ENCODE results near the gene TMEM179. TPM values are rescaled to one million over a fixed set of nuclear protein-coding genes. Genes with fewer than 3 reads are reported as not detected.

Gene TMEM179
- total RNA-seq, 4 donors from 2014 or later = not detected

GRCh38 chr14:104644091-104644635 is 39.6 kb upstream of the TMEM179 start:
- DNase-seq (ENCODE audit: low spot score in 2 of 2) = no peak
- 90 to 91% methylated on average over 12 of the region's 12 CpGs for WGBS, 2 donors
- H3K4me3 ChIP-seq (ENCODE audit: low read depth, poor library complexity, severe bottlenecking) = no peak overlapping the region
- TF ChIP-seq CTCF (IDR thresholded peaks at IDR 0.05) (no peak), POLR2A (IDR thresholded peaks at IDR 0.05) (no peak)
- intact Hi-C loops (cut with DNase I; ENCODE audit: low total_unique reads) = loop anchor here (10.0 kb wide), 1 partner anchor 559 kb away; the partner anchor contains the start of gene ASPG

- WGBS, 2 donors = 37 to 51% methylated on average over 8 of the region's 8 CpGs
- TF ChIP-seq POLR2A (IDR thresholded peaks at IDR 0.05) (no peak), CTCF (IDR thresholded peaks at IDR 0.05) (no peak)
- intact Hi-C loops (cut with DNase I; ENCODE audit: low total_unique reads) = loop anchor here (10.0 kb wide), 1 partner anchor 559 kb away; the partner anchor contains the start of gene ASPG
- no peak for DNase-seq (ENCODE audit: low spot score in 2 of 2)
- H3K4me3 ChIP-seq (ENCODE audit: low read depth, poor library complexity, severe bottlenecking) = no peak overlapping the region
Measured at GRCh38 chr14:104643306-104643705, 38.7 kb upstream of the TMEM179 start.

GRCh38 chr14:104642540-104642868 is 37.9 kb upstream of the TMEM179 start:
- no peak for DNase-seq (ENCODE audit: low spot score in 2 of 2)
- no peak overlapping the region for H3K4me3 ChIP-seq (ENCODE audit: low read depth, poor library complexity, severe bottlenecking)
- no peak for TF ChIP-seq POLR2A (IDR thresholded peaks at IDR 0.05)
- TF ChIP-seq CTCF (IDR thresholded peaks at IDR 0.05) = no peak
- intact Hi-C loops (cut with DNase I; ENCODE audit: low total_unique reads) = loop anchor here (10.0 kb wide), 1 partner anchor 558 kb away; the partner anchor contains the start of gene ASPG
- WGBS, 2 donors = 88 to 97% methylated on average over 9 of the region's 9 CpGs

- no peak for DNase-seq (ENCODE audit: low spot score in 2 of 2)
- H3K4me3 ChIP-seq (ENCODE audit: low read depth, poor library complexity, severe bottlenecking) = no peak overlapping the region
- TF ChIP-seq CTCF (IDR thresholded peaks at IDR 0.05) (no peak), POLR2A (IDR thresholded peaks at IDR 0.05) (no peak)
- intact Hi-C loops (cut with DNase I; ENCODE audit: low total_unique reads) = loop anchor here (10.0 kb wide), 1 partner anchor 557 kb away; the partner anchor contains the start of gene ASPG
- 79 to 89% methylated on average over 18 to 23 of the region's 23 CpGs for WGBS, 2 donors
Measured at GRCh38 chr14:104641753-104642539, 37.4 kb upstream of the TMEM179 start.

GRCh38 chr14:104640681-104641080 is 36.1 kb upstream of the TMEM179 start:
- no peak for DNase-seq (ENCODE audit: low spot score in 2 of 2)
- no peak overlapping the region for H3K4me3 ChIP-seq (ENCODE audit: low read depth, poor library complexity, severe bottlenecking)
- intact Hi-C loops (cut with DNase I; ENCODE audit: low total_unique reads) = loop anchor here (10.0 kb wide), 1 partner anchor 556 kb away; the partner anchor contains the start of gene ASPG
- no peak for TF ChIP-seq CTCF (IDR thresholded peaks at IDR 0.05)
- no peak for TF ChIP-seq POLR2A (IDR thresholded peaks at IDR 0.05)
- 73 to 79% methylated on average over 10 of the region's 10 CpGs for WGBS, 2 donors

Data from lower leg skin (tissue), 4 donors.